ENCODE measurements around the gene NR2C2. TPM values are rescaled to one million over a fixed set of nuclear protein-coding genes. Genes with fewer than 3 reads are reported as not detected.
"Not testable (repeated sequence)": the region's sequence is repeated elsewhere in the genome, so short reads cannot be mapped to it uniquely, and the experiment has no call there.

NR2C2 gene
- polyA plus RNA-seq = 10 to 100 TPM in 2 of 3 donors, 1 to 10 TPM in 1; 6.0 to 23.7 (median 10.5) TPM

- H3K4me1 Mint-ChIP-seq = peaks cover 39 to 62% of the 10 kb centered on the region in 2 donors
- peaks cover 4 to 10% (median 4%) of the 10 kb centered on the region in 3 donors for H3K36me3 Mint-ChIP-seq
- H3K27ac Mint-ChIP-seq = peak within 1 kb of the TSS; percentile 96 to 100 (median 100)
- H3K9me3 Mint-ChIP-seq = no peaks in the 10 kb centered on the region
- peak; percentile 88 to 91 (median 90) for DNase-seq
- H3K27me3 Mint-ChIP-seq (ENCODE audit: low read depth in 3 of 3) = peaks cover 5 to 12% (median 10%) of the 10 kb centered on the region in 3 donors
- peak within 1 kb of the TSS; percentile 97 to 100 (median 100) for H3K4me3 Mint-ChIP-seq
Observed at GRCh38 chr3:14947100-14947885, at the start of gene NR2C2. TSS of gene NR2C2 (plus strand) at chr3:14947583. CDS start at chr3:15003915, 56,332 bp downstream.

- Mint-ChIP-seq H3K4me3 (no peak overlapping the region), H3K27ac (no peak overlapping the region), H3K27me3 (ENCODE audit: low read depth in 3 of 3) (peaks cover 4 to 16% (median 5%) of the 10 kb centered on the region in 3 donors), H3K4me1 (no peaks in the 10 kb centered on the region), H3K9me3 (peaks cover 0 to 3% (median 0%) of the 10 kb centered on the region in 6 donors), H3K36me3 (no peaks in the 10 kb centered on the region)
- no peak for DNase-seq
Observed at GRCh38 chr3:14898929-14899328, 48.5 kb upstream of the NR2C2 start.

- Mint-ChIP-seq H3K4me1 (no peaks in the 10 kb centered on the region), H3K4me3 (no peak overlapping the region), H3K27ac (no peak overlapping the region), H3K27me3 (ENCODE audit: low read depth in 3 of 3) (peaks cover 4 to 13% (median 5%) of the 10 kb centered on the region in 3 donors), H3K36me3 (no peaks in the 10 kb centered on the region), H3K9me3 (peaks cover 0 to 2% (median 0%) of the 10 kb centered on the region in 6 donors)
- no peak for DNase-seq
Observed at GRCh38 chr3:14899993-14900618, 47.3 kb upstream of the NR2C2 start.

DNA sequence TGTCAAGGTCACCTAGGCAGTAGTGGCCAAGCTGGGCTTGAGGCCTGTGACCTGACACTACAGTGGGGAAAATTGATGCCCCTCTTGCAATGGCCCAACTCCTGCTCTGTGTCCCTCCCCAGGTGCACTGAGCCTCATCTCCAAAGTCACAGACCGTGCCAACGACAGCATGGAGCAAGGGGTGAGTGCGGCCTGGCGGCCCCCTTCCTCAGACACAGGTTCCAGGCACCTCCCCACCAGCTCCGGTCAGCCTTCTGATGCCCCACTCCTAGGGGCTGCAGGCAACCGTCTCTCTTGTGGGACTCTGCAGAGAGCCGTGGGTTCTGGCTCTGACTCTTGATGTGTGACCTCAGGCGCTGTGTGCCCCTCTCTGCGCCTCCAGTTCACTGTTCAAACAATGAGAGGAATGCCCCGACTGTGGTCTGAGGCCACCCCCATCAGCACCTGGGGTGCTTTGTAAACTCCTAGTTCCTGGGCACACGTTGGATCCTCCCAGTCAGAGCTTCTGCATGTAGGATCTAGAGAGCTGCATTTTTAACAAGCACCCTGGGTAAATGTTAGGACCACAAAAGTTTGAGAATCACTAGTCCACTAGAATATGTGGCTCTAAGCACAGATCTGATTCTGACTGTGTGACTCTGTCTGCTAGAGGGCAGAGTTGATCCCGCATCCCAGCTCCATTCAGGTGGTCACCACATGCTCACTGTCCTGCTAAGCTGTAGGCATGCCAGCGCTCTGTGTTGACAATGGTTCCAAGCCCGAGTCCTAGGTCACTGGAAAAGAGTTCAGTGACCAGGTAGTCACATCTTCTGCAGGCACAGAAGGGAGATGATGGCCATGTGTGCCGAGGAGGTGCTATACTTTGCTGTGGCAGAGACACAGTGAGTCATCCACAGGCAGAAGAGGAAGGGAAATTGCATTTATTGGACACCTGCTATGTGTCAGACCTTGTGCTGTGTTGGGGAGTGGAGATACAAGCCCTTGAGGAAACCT, 46.2 kb upstream of the NR2C2 start:
- Mint-ChIP-seq H3K27ac (no peak overlapping the region), H3K36me3 (no peaks in the 10 kb centered on the region), H3K4me1 (no peaks in the 10 kb centered on the region), H3K27me3 (ENCODE audit: low read depth in 3 of 3) (peaks cover 3 to 13% (median 4%) of the 10 kb centered on the region in 3 donors), H3K4me3 (no peak overlapping the region), H3K9me3 (no peaks in the 10 kb centered on the region)
- no peak for DNase-seq

DNA sequence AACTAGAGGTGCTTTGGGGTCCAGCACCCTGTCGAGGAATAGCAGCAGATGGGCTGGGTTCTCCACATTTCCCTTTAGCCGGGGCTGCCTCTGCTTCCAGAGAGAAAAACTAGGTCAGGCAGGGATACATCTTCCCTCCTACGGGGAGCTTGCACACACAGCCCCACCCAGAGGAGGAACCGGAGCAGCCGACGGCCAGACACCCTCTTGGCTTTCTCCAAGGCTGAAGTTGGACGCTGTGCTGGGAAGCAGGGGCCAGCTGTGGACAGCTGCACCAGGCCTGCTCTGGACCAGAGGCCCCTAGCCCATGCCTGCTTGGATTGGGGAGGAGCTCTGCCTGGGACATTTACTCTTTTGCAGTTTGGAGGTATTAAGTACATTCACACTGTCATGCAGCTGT, 44.7 kb upstream of the NR2C2 start:
- Mint-ChIP-seq H3K36me3 (no peaks in the 10 kb centered on the region), H3K27me3 (ENCODE audit: low read depth in 3 of 3) (peaks cover 3 to 16% (median 4%) of the 10 kb centered on the region in 3 donors), H3K9me3 (no peaks in the 10 kb centered on the region), H3K27ac (no peak overlapping the region), H3K4me3 (no peak overlapping the region), H3K4me1 (no peaks in the 10 kb centered on the region)
- no peak for DNase-seq

DNA sequence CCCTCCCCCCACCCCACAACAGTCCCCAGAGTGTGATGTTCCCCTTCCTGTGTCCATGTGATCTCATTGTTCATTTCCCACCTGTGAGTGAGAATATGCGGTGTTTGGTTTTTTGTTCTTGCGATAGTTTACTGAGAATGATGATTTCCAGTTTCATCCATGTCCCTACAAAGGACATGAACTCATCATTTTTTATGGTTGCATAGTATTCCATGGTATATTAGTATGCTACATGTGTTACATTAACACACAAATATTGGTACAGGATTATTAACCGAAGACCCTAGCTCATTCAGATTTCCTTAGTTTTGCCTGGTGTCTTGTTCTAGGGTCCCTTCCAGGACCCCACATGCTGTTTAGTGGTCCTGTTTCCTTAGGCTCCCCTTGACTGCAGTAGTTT, 43.9 kb upstream of the NR2C2 start:
- not testable (repeated sequence) for H3K36me3 Mint-ChIP-seq, DNase-seq, H3K4me3 Mint-ChIP-seq, H3K9me3 Mint-ChIP-seq, H3K27ac Mint-ChIP-seq, H3K4me1 Mint-ChIP-seq
- H3K27me3 Mint-ChIP-seq (ENCODE audit: low read depth in 3 of 3) = peaks cover 3 to 18% (median 4%) of the 10 kb centered on the region in 3 donors

- H3K36me3 Mint-ChIP-seq = no peaks in the 10 kb centered on the region
- H3K27me3 Mint-ChIP-seq (ENCODE audit: low read depth in 3 of 3) = peaks cover 0 to 15% (median 0%) of the 10 kb centered on the region in 3 donors
- no peaks in the 10 kb centered on the region for H3K4me1 Mint-ChIP-seq
- no peak overlapping the region for H3K4me3 Mint-ChIP-seq
- DNase-seq = no peak
- no peaks in the 10 kb centered on the region for H3K9me3 Mint-ChIP-seq
- H3K27ac Mint-ChIP-seq = no peak overlapping the region
Observed at GRCh38 chr3:14905055-14905657, 42.2 kb upstream of the NR2C2 start.

GRCh38 chr3:14906355-14906971, 40.9 kb upstream of the NR2C2 start:
- Mint-ChIP-seq H3K4me1 (no peaks in the 10 kb centered on the region), H3K4me3 (no peak overlapping the region), H3K36me3 (no peaks in the 10 kb centered on the region), H3K27me3 (ENCODE audit: low read depth in 3 of 3) (peaks cover 0 to 15% (median 0%) of the 10 kb centered on the region in 3 donors), H3K27ac (no peak overlapping the region), H3K9me3 (no peaks in the 10 kb centered on the region)
- no peak for DNase-seq

GRCh38 chr3:14907043-14907966, 40.1 kb upstream of the NR2C2 start:
- DNase-seq = no peak

GRCh38 chr3:14909250-14909649, 38.1 kb upstream of the NR2C2 start:
- no peaks in the 10 kb centered on the region for H3K36me3 Mint-ChIP-seq
- no peak for DNase-seq
- H3K27me3 Mint-ChIP-seq (ENCODE audit: low read depth in 3 of 3) = peaks cover 0 to 12% (median 0%) of the 10 kb centered on the region in 3 donors
- H3K27ac Mint-ChIP-seq = no peak overlapping the region
- no peaks in the 10 kb centered on the region for H3K9me3 Mint-ChIP-seq
- H3K4me1 Mint-ChIP-seq = no peaks in the 10 kb centered on the region
- H3K4me3 Mint-ChIP-seq = no peak overlapping the region

More at GRCh38 chr3:14907043-14907966, 40.1 kb upstream of the NR2C2 start:
- H3K4me3 Mint-ChIP-seq = no peak overlapping the region
- H3K27ac Mint-ChIP-seq = no peak overlapping the region
- peaks cover 0 to 13% (median 0%) of the 10 kb centered on the region in 3 donors for H3K27me3 Mint-ChIP-seq (ENCODE audit: low read depth in 3 of 3)
- no peaks in the 10 kb centered on the region for H3K4me1 Mint-ChIP-seq
- H3K36me3 Mint-ChIP-seq = no peaks in the 10 kb centered on the region
- H3K9me3 Mint-ChIP-seq = no peaks in the 10 kb centered on the region

DNA sequence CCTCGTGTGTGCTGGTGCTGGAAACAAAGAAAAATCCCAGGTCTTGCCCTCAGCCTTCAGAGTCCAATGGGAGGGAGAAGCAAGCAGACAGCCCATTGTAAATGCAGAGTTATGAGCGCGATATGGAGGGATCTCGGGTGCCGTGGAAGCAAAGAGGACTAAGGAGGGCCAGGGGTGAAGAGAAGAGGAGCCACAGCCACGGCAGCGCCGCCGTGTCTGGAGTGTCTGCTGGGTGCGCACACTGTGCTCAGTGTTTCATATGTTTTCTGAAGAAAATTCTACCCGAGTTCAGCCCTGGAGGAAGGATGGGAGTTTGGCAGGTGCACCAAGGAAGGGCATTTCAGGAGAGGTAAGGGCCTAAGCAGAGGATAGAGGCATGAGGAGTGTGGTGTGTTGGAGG, 35.7 kb upstream of the NR2C2 start:
- no peaks in the 10 kb centered on the region for H3K4me1 Mint-ChIP-seq
- DNase-seq = no peak
- H3K27me3 Mint-ChIP-seq (ENCODE audit: low read depth in 3 of 3) = peaks cover 0 to 15% (median 0%) of the 10 kb centered on the region in 3 donors
- H3K27ac Mint-ChIP-seq = no peak overlapping the region
- H3K9me3 Mint-ChIP-seq = no peaks in the 10 kb centered on the region
- no peak overlapping the region for H3K4me3 Mint-ChIP-seq
- H3K36me3 Mint-ChIP-seq = no peaks in the 10 kb centered on the region
